GM12892 (cell line): ENCODE measurements around the gene KRTAP4-9.
"Not testable (repeated sequence)": the region's sequence is repeated elsewhere in the genome, so short reads cannot be mapped to it uniquely, and the experiment has no call there.

Experiments
- POLR2A ChIP-seq: IDR thresholded peaks from 2 replicates; pipeline ENCODE4 v1.6.1; 2011; ENCODE audit warnings: low read depth, low read length, control low read depth
- POLR2AphosphoS5 ChIP-seq: IDR thresholded peaks from 2 replicates; pipeline ENCODE4 v1.6.1; 2011; ENCODE audit warnings: low read depth, low read length, control low read depth
- TAF1 ChIP-seq: IDR thresholded peaks from 2 replicates; pipeline ENCODE4 v1.6.1; 2011; ENCODE audit warnings: low read depth, mild to moderate bottlenecking, control low read depth, low read length, borderline replicate concordance

DNA sequence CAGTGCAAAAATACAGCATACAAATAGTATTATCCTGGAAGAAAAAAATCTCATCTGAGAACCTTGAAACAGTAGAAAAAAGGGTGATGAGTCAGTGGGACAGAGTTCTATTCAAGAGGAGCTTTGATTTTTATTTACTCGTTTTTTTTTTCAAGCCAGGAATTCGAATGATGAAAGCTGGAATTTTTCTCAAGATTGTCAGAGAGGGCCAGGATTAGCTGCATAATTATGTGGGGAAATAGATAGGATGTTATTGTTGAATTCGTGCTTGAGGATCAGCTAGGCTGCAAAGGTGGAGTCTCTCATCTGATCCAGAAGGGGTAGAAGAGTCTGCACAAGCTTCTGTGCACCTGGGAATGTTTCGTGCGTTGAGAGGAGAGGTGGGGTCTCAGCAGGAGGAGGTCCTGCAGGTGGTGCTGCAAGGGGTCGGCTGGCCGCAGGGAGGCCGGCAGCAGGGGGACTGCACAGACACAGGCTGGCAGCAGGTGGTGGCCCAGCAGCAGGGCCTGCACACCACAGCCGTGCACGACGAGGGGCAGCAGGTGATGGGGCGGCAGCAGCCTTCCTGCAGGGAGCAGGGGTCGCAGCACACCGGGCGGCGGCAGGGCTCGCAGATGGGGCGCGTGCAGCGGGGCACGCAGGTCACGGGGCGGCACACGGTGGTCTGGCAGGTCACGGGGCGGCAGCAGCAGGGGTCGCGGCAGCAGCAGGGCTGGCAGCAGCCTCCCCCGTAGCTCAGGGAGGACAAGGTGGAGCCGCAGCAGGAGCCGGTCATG lies 45.7 kb upstream of the KRTAP4-9 start:
- not testable (repeated sequence) for TF ChIP-seq POLR2A, POLR2AphosphoS5, TAF1
